Chondrocyte (in vitro differentiated cells): Measurements from ENCODE around the gene PRR12. TPM values are rescaled to one million over a fixed set of nuclear protein-coding genes. Genes with fewer than 3 reads are reported as not detected.

Source experiments
- DNase-seq: peaks from one replicate; pipeline ENCODE4 v3.0.0; 2021; ENCODE audit warnings: mixed read lengths, low spot score
- H3K27ac Mint-ChIP-seq: one replicate; pipeline ENCODE4 v1.8.0; 2021; ENCODE audit warnings: mild to moderate bottlenecking, moderate library complexity, mixed read lengths; ENCODE audit not compliant: unreplicated experiment
- H3K27me3 Mint-ChIP-seq: 2 replicates; pipeline ENCODE4 v1.8.0; 2021; ENCODE audit warnings: low read depth, mixed read lengths
- H3K36me3 Mint-ChIP-seq: 2 replicates; pipeline ENCODE4 v1.8.0; 2021; ENCODE audit warnings: low read depth, mixed read lengths
- H3K4me1 Mint-ChIP-seq: 2 replicates; pipeline ENCODE4 v1.8.0; 2021; ENCODE audit warnings: low read depth, mild to moderate bottlenecking, mixed read lengths
- H3K4me3 Mint-ChIP-seq: one replicate; pipeline ENCODE4 v1.8.0; 2021; ENCODE audit warnings: mild to moderate bottlenecking, moderate library complexity, mixed read lengths; ENCODE audit not compliant: unreplicated experiment
- H3K9me3 Mint-ChIP-seq: 2 replicates; pipeline ENCODE4 v1.8.0; 2021; ENCODE audit warnings: low read depth, mixed read lengths
- total RNA-seq: library from RNA; stranded (reverse); gene quantifications from 3 replicates; pipeline ENCODE4 v1.2.1, GENCODE V29; 2021
- TF ChIP-seq, protein P1 (sequence below): fragments of 200-600 bp; sonication (generic); IDR thresholded peaks from 2 replicates; pipeline ENCODE4 v1.5.0; 2021; ENCODE audit warnings: antibody characterized with exemption, mild to moderate bottlenecking, moderate library complexity

Gene PRR12
- total RNA-seq, 1 donor from 2014 or later: 23.8 TPM

DNA sequence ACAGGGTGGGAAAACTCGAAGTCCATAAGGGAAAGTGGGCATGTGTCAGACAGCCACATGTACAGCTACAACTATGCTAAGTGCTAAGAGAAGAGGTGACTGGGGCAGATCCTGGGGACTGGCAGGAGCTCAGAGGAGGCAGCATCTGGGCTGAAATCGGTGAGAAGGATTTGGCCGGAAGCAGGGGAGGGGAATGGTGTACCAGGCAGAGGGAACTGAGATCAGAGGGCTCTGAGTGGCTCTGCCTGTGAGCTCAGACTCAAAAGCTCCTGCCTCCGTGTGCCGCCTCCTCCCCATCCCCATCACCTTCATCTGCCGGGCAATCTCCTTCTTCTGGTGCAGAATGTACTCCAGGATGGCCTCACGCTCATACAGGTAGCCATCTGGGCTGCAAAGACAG lies 32.4 kb upstream of the PRR12 start:
- Mint-ChIP-seq H3K36me3 (peaks cover 15% of the 10 kb centered on the region), H3K4me3 (no peak overlapping the region), H3K27ac (no peak overlapping the region)

DNA sequence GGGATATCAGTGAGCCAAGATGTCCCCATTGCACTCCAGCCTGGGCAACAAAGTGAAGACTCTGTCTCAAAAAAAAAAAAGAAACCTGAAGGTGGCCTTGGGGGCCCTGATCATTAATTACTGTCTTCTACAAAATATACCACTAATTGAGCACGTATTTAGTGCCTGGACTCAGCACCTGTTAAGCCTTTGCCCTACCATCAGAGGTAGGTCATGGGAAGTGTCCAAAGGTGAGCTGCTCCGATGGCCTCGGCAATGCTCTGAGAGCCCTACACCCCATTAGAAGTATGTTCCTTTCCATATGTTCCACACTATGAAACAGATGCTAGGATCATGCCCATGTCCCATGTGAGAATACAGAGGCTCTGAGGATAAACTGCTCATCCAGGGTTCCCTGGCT lies 31.5 kb upstream of the PRR12 start:
- Mint-ChIP-seq H3K36me3 (peaks cover 11% of the 10 kb centered on the region), H3K4me3 (no peak overlapping the region), H3K27ac (no peak overlapping the region), H3K4me1 (peaks cover under 1% of the 10 kb centered on the region), H3K9me3 (no peaks in the 10 kb centered on the region), H3K27me3 (no peaks in the 10 kb centered on the region)
- no peak for DNase-seq
- TF ChIP-seq, protein P1, sequence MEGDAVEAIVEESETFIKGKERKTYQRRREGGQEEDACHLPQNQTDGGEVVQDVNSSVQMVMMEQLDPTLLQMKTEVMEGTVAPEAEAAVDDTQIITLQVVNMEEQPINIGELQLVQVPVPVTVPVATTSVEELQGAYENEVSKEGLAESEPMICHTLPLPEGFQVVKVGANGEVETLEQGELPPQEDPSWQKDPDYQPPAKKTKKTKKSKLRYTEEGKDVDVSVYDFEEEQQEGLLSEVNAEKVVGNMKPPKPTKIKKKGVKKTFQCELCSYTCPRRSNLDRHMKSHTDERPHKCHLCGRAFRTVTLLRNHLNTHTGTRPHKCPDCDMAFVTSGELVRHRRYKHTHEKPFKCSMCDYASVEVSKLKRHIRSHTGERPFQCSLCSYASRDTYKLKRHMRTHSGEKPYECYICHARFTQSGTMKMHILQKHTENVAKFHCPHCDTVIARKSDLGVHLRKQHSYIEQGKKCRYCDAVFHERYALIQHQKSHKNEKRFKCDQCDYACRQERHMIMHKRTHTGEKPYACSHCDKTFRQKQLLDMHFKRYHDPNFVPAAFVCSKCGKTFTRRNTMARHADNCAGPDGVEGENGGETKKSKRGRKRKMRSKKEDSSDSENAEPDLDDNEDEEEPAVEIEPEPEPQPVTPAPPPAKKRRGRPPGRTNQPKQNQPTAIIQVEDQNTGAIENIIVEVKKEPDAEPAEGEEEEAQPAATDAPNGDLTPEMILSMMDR: no peak

More for the DNA sequence above, 32.4 kb upstream of the PRR12 start:
- Mint-ChIP-seq H3K9me3 (no peaks in the 10 kb centered on the region), H3K4me1 (peaks cover 2% of the 10 kb centered on the region), H3K27me3 (no peaks in the 10 kb centered on the region)
- DNase-seq: no peak
- TF ChIP-seq, protein P1: no peak

DNA sequence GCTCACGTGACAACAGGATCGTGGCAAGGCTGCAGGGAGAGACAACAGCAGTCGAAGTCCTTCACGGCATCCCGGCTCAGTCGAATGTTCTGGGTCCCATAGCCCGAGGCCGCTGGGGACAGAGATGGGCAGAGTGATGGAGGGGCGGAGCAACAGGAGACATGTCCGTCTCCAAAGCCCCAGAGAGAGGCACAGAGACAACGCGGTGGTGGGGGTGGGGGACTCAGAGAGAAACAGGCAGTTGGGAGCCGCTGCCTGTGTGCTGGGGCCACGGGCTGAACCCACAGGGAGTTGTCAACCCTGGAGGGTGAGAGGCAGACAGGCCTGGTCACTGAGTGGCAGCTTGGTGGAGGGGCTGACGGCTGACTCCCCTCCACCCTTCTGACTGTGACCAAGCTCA lies 31.1 kb upstream of the PRR12 start:
- H3K4me1 Mint-ChIP-seq: peaks cover 6% of the 10 kb centered on the region
- no peak for DNase-seq
- H3K9me3 Mint-ChIP-seq: no peaks in the 10 kb centered on the region
- no peaks in the 10 kb centered on the region for H3K27me3 Mint-ChIP-seq
- H3K27ac Mint-ChIP-seq: no peak overlapping the region
- peaks cover 7% of the 10 kb centered on the region for H3K36me3 Mint-ChIP-seq
- TF ChIP-seq, protein P1: no peak
- H3K4me3 Mint-ChIP-seq: no peak overlapping the region

- Mint-ChIP-seq H3K9me3 (no peaks in the 10 kb centered on the region), H3K36me3 (peaks cover 7% of the 10 kb centered on the region), H3K27me3 (no peaks in the 10 kb centered on the region), H3K4me1 (peaks cover 10% of the 10 kb centered on the region), H3K4me3 (no peak overlapping the region), H3K27ac (no peak overlapping the region)
- no peak for DNase-seq
- TF ChIP-seq, protein P1: no peak
These were observed 30.6 kb upstream of the PRR12 start for GRCh38 chr19:49560358-49560900.

- H3K27me3 Mint-ChIP-seq: no peaks in the 10 kb centered on the region
- H3K36me3 Mint-ChIP-seq: no peaks in the 10 kb centered on the region
- no peaks in the 10 kb centered on the region for H3K9me3 Mint-ChIP-seq
- no peak for DNase-seq
- H3K27ac Mint-ChIP-seq: peak overlapping the region; percentile 4
- peaks cover 19% of the 10 kb centered on the region for H3K4me1 Mint-ChIP-seq
- TF ChIP-seq, protein P1: no peak
- H3K4me3 Mint-ChIP-seq: no peak overlapping the region
These were observed 26.4 kb upstream of the PRR12 start for GRCh38 chr19:49564616-49565045.
